HuH-7.5 (cell line): ENCODE results near the gene BPIFB3.

Source experiments
- DNase-seq: peaks from one replicate; pipeline ENCODE4 v3.0.0; 2011; ENCODE audit warnings: low spot score

Gene BPIFB3

GRCh38 chr20:33015700-33016580 is 37.8 kb upstream of the BPIFB3 start:
- DNase-seq, result no peak

GRCh38 chr20:33016581-33017109 is 37.1 kb upstream of the BPIFB3 start:
- DNase-seq, result no peak

GRCh38 chr20:33017542-33017941 is 36.2 kb upstream of the BPIFB3 start:
- DNase-seq, result no peak

- DNase-seq, result no peak
Observed at GRCh38 chr20:33018169-33018931, 35.4 kb upstream of the BPIFB3 start.

- no peak for DNase-seq
Observed at GRCh38 chr20:33019465-33020277, 34.0 kb upstream of the BPIFB3 start.

- no peak for DNase-seq
Observed at GRCh38 chr20:33020278-33021161, 33.2 kb upstream of the BPIFB3 start.

- DNase-seq, result no peak
Observed at GRCh38 chr20:33021879-33022278, 31.8 kb upstream of the BPIFB3 start.

- DNase-seq, result no peak
Observed at GRCh38 chr20:33022289-33022688, 31.4 kb upstream of the BPIFB3 start.

- DNase-seq, result no peak
Observed at GRCh38 chr20:33022694-33023438, 30.8 kb upstream of the BPIFB3 start.

- DNase-seq, result no peak
Observed at GRCh38 chr20:33023439-33024242, 30.1 kb upstream of the BPIFB3 start.

- DNase-seq, result no peak
Observed at GRCh38 chr20:33024243-33024560, 29.5 kb upstream of the BPIFB3 start.

- no peak for DNase-seq
Observed at GRCh38 chr20:33024609-33025317, 28.9 kb upstream of the BPIFB3 start.

GRCh38 chr20:33025318-33025876 is 28.3 kb upstream of the BPIFB3 start:
- DNase-seq, result no peak

- DNase-seq, result no peak
Observed at GRCh38 chr20:33026072-33026778, 27.5 kb upstream of the BPIFB3 start.

- no peak for DNase-seq
Observed at GRCh38 chr20:33026779-33027759, 26.6 kb upstream of the BPIFB3 start.
